CD4-positive, alpha-beta T cell treated with Interleukin-10 for 1 hour (primary cell): ENCODE results near the gene PTBP3.
"Not testable (repeated sequence)": the region's sequence is repeated elsewhere in the genome, so short reads cannot be mapped to it uniquely, and the experiment has no call there.

Experiments used
- DNase-seq: peaks from one replicate; pipeline ENCODE4 v3.0.0-alpha.2; 2020

The PTBP3 gene

DNA sequence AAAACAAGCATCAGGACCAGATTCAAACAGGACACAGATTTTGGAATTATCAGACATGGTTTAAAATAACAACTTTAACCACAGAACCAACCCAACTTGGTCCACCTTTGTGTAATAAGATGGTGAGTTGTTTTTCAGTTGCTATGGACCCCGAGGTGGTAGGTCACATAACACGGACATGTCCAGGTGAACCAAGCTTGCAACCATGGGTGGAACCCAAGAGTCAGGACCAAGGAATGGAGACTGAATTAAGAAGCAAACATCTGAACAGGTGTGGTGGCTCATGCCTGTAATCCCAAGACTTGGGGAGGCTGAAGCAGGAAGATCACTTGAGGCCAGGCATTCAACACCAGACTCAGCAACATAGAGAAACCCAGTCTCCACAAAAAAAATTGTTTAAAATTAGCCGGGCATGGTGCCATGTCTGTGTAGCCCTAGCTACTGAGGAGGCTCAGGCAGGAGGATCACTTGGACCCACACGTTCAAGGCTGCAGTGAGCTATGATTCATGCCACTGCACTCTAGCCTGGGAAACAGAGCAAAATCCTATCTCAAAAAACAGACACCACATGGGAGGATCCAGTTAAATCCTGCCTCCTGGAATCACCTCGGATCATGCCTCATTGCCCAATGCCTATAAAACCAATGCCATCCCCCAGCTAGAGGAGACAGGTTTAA, 10.6 kb downstream of the PTBP3 start:
- DNase-seq: no peak

- DNase-seq: no peak
Observed at GRCh38 chr9:112316258-112316943, 17.0 kb downstream of the PTBP3 start.

- DNase-seq: no peak
Observed at GRCh38 chr9:112315331-112316257, 17.8 kb downstream of the PTBP3 start.

GRCh38 chr9:112312139-112312538, 21.3 kb downstream of the PTBP3 start:
- no peak for DNase-seq

- DNase-seq: no peak
Observed at GRCh38 chr9:112311497-112311896, 21.9 kb downstream of the PTBP3 start.

- no peak for DNase-seq
Observed at GRCh38 chr9:112310826-112311225, 22.6 kb downstream of the PTBP3 start.

DNA sequence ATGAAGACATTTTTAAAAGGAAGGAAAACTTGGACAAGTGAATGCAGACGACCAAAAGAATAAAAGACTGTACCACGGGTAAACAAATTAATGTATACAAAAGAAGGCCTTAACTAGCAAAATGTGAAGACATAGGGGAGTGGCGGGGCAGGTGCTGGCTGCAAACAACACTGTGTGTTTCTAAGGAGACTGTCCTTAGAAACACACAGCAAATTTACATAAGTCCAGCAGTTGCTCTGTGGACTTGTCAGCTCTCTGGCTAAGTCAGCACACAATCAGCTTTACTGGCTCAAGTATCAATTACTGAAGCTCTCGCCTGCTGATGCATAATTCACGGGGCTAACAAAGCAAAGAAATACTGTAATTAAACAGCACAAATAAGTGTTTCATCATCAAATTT, 24.8 kb downstream of the PTBP3 start:
- DNase-seq: no peak

DNA sequence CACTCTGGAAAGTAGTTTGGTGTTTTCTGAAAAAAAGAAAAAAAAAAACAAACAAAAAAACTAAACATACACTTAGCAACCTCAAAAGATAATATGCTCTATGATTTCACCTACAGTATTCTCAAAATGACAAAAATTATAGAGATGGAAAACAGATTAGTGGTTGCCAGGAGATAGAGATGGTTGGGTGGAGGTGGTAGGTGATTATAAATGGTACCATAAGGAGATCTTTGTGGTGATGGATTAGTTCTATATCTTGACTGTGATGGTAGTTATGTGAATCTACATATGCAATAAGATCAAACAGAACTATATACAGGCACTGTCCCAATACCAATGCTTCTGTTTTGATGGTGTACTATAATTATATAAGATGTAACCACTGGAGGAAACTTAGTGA, 32.0 kb downstream of the PTBP3 start:
- no peak for DNase-seq

GRCh38 chr9:112299514-112299913, 33.9 kb downstream of the PTBP3 start:
- no peak for DNase-seq

- no peak for DNase-seq
Observed at GRCh38 chr9:112296929-112297328, 36.5 kb downstream of the PTBP3 start.

DNA sequence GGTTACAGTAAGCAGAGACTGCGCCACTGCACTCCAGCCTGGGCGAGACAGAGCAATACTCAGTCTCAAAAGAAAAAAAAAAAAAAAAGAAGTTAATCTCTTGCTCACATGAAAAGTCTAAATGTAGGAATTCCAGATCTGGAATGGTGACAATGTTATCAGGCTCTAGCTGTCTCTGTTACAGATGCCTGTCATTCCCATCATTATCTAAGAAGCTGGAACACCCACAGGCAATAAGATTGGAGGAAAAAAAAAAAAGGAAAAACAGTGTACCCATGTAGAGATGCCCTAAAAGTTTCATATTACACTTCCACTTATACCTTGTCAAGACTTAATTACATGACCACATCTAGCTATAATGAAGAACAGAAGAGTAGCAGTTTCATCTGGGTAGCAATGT, 38.2 kb downstream of the PTBP3 start:
- DNase-seq: no peak

- no peak for DNase-seq
Observed at GRCh38 chr9:112288029-112288428, 45.4 kb downstream of the PTBP3 start.

GRCh38 chr9:112286926-112287325, 46.5 kb downstream of the PTBP3 start:
- no peak for DNase-seq

- DNase-seq: no peak
Observed at GRCh38 chr9:112285056-112285455, 48.4 kb downstream of the PTBP3 start.

- DNase-seq: no peak
Observed at GRCh38 chr9:112283582-112284253, 49.7 kb downstream of the PTBP3 start.

DNA sequence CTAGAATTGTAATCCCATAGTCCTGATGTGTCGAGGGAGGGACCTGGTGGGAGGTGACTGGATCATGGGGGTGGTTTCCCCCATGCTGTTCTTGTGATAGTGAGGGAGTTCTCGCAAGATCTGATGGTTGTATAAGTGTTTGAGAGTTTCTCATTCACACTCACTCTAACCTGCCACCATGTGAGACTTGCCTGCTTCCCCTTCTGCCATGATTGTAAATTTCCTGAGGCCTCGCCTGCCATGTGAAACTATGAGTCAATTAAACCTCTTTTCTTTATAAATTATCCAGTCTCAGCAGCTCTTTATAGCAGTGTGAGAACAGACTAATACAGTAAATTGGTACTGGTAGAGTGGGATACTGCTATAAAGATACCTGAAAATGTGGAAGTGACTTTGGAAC, 50.6 kb downstream of the PTBP3 start:
- not testable (repeated sequence) for DNase-seq

DNA sequence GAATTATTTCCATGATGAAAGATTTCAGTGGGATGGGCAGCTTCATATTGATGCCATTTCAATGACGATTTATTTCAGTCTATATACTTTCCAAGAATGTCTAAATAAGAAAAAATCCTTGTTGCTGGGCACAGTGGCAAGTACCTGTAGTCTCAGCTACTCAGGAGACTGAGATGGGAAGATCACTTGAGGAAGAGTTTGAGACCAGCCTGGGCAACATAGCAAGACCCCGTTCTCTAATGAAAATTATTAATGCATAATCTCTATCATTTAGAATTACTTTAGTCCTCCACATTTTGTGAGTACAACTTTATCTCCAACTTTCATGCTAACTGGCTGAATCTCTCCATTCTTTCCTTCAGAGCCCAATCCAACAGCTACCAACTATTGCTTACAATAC, 52.5 kb downstream of the PTBP3 start:
- no peak for DNase-seq

DNA sequence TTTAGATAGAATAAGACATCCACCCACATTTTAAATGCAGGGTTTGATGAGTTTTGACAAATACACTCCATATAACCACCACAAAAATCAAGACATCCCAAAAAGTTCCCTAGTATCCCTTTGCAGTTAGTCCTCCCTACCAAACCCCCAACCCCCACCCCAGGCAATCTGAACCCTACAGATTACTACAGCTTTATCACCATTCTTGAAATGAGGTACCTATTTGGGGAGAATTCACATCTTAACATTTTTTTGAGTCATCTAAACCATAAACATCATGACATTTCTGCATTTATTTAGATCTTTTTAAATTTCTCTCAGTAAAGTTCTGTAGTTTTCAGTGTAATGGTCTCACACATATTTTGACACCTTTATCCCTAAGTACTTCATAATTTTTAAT, 53.9 kb downstream of the PTBP3 start:
- DNase-seq: no peak

- DNase-seq: no peak
Observed at GRCh38 chr9:112278152-112278551, 55.3 kb downstream of the PTBP3 start.

- DNase-seq: no peak
Observed at GRCh38 chr9:112274600-112274999, 58.8 kb downstream of the PTBP3 start.

- DNase-seq: no peak
Observed at GRCh38 chr9:112273876-112274275, 59.5 kb downstream of the PTBP3 start.

GRCh38 chr9:112271466-112272098, 61.8 kb downstream of the PTBP3 start:
- no peak for DNase-seq

- DNase-seq: no peak
Observed at GRCh38 chr9:112268413-112268812, 65.0 kb downstream of the PTBP3 start.
